GM20000 (cell line): ENCODE data around the gene GPR160.
"Not testable (repeated sequence)": the region's sequence is repeated elsewhere in the genome, so short reads cannot be mapped to it uniquely, and the experiment has no call there.

Experiments used
- DNase-seq: peaks from one replicate; pipeline ENCODE4 v3.0.0; 2012; ENCODE audit warnings: low spot score
- TF ChIP-seq, protein P1 (sequence below): IDR thresholded peaks from 2 replicates; pipeline ENCODE4 v1.5.1; 2012; ENCODE audit warnings: mild to moderate bottlenecking, control low read depth; ENCODE audit errors: extremely low read depth, missing control alignments

The GPR160 gene

GRCh38 chr3:170012683-170013400 lies 25.0 kb upstream of the GPR160 start:
- TF ChIP-seq, protein P1, sequence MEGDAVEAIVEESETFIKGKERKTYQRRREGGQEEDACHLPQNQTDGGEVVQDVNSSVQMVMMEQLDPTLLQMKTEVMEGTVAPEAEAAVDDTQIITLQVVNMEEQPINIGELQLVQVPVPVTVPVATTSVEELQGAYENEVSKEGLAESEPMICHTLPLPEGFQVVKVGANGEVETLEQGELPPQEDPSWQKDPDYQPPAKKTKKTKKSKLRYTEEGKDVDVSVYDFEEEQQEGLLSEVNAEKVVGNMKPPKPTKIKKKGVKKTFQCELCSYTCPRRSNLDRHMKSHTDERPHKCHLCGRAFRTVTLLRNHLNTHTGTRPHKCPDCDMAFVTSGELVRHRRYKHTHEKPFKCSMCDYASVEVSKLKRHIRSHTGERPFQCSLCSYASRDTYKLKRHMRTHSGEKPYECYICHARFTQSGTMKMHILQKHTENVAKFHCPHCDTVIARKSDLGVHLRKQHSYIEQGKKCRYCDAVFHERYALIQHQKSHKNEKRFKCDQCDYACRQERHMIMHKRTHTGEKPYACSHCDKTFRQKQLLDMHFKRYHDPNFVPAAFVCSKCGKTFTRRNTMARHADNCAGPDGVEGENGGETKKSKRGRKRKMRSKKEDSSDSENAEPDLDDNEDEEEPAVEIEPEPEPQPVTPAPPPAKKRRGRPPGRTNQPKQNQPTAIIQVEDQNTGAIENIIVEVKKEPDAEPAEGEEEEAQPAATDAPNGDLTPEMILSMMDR, result no peak
- DNase-seq, result no peak

- no peak for DNase-seq
- TF ChIP-seq, protein P1, result no peak
These were observed 21.7 kb upstream of the GPR160 start for GRCh38 chr3:170016057-170016456.

DNA sequence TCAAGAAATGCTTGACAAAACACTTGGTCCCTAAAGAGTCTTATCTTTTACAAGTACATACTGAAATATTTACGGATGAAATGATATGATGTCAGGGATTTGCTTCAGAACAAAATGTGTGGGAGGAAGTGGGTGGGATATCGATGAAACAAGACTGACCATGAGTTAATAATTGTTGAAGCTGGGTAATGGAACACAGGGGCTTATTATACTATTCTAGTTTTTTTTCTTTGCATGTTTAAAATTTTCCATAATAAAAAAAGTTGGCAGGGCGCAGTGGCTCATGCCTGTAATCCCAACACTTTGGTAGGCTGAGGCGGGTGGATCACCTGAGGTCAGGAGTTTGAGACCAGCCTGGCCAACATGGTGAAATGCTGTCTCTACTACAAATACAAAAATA lies 18.5 kb upstream of the GPR160 start:
- DNase-seq, result not testable (repeated sequence)

- TF ChIP-seq, protein P1, result no peak
- DNase-seq, result no peak
These were observed 16.7 kb upstream of the GPR160 start for GRCh38 chr3:170021083-170021482.

DNA sequence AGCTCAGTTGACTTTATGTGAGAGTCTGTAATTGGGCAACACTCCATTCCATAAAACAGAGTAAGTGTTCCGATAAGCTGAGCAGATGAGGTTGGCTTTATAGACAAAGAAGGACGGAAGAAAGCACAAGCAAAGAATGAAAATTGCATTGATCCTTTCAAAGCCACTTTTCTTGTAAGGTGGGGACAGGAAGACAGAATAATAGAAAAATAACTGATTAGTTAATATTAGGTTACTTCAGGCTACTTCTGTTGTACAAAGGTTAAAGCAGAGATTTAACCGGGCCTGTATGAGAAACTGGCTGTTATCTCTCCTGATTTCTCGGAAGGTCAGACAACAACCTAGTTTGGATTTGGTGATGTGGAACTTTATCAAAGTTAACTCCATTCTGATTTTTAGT lies 15.5 kb upstream of the GPR160 start:
- no peak for DNase-seq
- TF ChIP-seq, protein P1, result no peak

- DNase-seq, result no peak
- TF ChIP-seq, protein P1, result no peak
These were observed 14.6 kb upstream of the GPR160 start for GRCh38 chr3:170023165-170023564.

GRCh38 chr3:170024581-170024980 lies 13.2 kb upstream of the GPR160 start:
- TF ChIP-seq, protein P1, result no peak
- DNase-seq, result no peak

- TF ChIP-seq, protein P1, result no peak
- DNase-seq, result no peak
These were observed 10.3 kb upstream of the GPR160 start for GRCh38 chr3:170027233-170028102.
